Measurements from ENCODE around the gene GPR84. TPM values are rescaled to one million over a fixed set of nuclear protein-coding genes. Genes with fewer than 3 reads are reported as not detected.

GPR84 gene
- total and polyA plus RNA-seq, 10 of the 15 experiments (the other 5 are each of a cell fraction or from before 2014, with no cell fraction given): 0.37 to 4.7 (median 2.6) TPM

GRCh38 chr12:54398995-54399793, 34.9 kb upstream of the GPR84 start (continued):
- TF ChIP-seq PRDM15 (CRISPR knock-in tag; IDR thresholded peaks at IDR 0.05) (no peak), RAD21 (IDR thresholded peaks at IDR 0.05; ENCODE audit: insufficient read depth, low read depth, low read length) (peak; percentile 98), YBX1 (IDR thresholded peaks at IDR 0.05) (no peak), SRF (IDR thresholded peaks at IDR 0.05; ENCODE audit: low read depth in 2 of 2, low read length in 2 of 2) (0 out of 4 replicates have a peak, but pooled peaks of 1 of the 2 experiments have one; percentile 33), MXI1 (IDR thresholded peaks at IDR 0.05; ENCODE audit: low read depth, low read length) (no peak), SMC3 (IDR thresholded peaks at IDR 0.05; ENCODE audit: borderline replicate concordance, low read length) (peak; percentile 99), WRNIP1 (IDR thresholded peaks at IDR 0.05; ENCODE audit: borderline replicate concordance, low read depth, low read length) (0 out of 2 replicates have a peak, but pooled peaks have one; percentile 54), BHLHE40 (IDR thresholded peaks at IDR 0.05; ENCODE audit: borderline replicate concordance in 1 of 2, low read depth in 2 of 2, low read length in 1 of 2) (peak in 1 of 2 experiments; percentile 41; a peak in 1 of 4 replicates), NR2F1 (conservative IDR thresholded peaks at IDR 0.05) (0 out of 2 replicates have a peak, but pooled peaks have one; percentile 20), CEBPB (IDR thresholded peaks at IDR 0.05; ENCODE audit: borderline replicate concordance in 1 of 2, low read depth in 2 of 2, low read length in 2 of 2) (no peak), TCF3 (IDR thresholded peaks at IDR 0.05; ENCODE audit: borderline replicate concordance, insufficient read depth, low read depth, low read length) (no peak), TAF1 (IDR thresholded peaks at IDR 0.05; ENCODE audit: borderline replicate concordance, low read depth, low read length) (no peak), MLLT1 (IDR thresholded peaks at IDR 0.05) (no peak), ZNF384 (IDR thresholded peaks at IDR 0.05; ENCODE audit: borderline replicate concordance, low read depth, low read length) (no peak), CHD2 (IDR thresholded peaks at IDR 0.05; ENCODE audit: borderline replicate concordance, low read depth, low read length) (0 out of 2 replicates have a peak, but pooled peaks have one; percentile 25), RB1 (IDR thresholded peaks at IDR 0.05; ENCODE audit: borderline replicate concordance) (peak; percentile 69; the same call in 1 of the 2 replicates), SUZ12 (IDR thresholded peaks at IDR 0.05; ENCODE audit: unreplicated experiment) (no peak), ZNF592 (IDR thresholded peaks at IDR 0.05) (no peak), PAX5 (IDR thresholded peaks at IDR 0.05; ENCODE audit: borderline replicate concordance, low read depth, low read length) (no peak), POLR2A (IDR thresholded peaks at IDR 0.05; ENCODE audit: low read depth, low read length) (no peak)

Measured in GM12878 (cell line).